GM23338 (cell line): ENCODE data around the gene HSCB.

Source experiments
- CREB1 ChIP-seq: fragments of 250-450 bp; sonication (Bioruptor Pico); IDR thresholded peaks from 2 replicates; pipeline ENCODE4 v1.5.0; 2020; ENCODE audit warnings: low read depth, mild to moderate bottlenecking, moderate library complexity
- CTCF ChIP-seq, 2 experiments: fragments of 200-600 bp in 1 of 2; sonication (generic) in 1 of 2; conservative IDR thresholded peaks; 2 replicates each; pipeline versions ENCODE4 v1.5.1 to v1.6.1; 2016 to 2017; ENCODE audit warnings: antibody characterized with exemption in 2 of 2, low read depth in 2 of 2, mild to moderate bottlenecking in 2 of 2, moderate library complexity in 1 of 2
- ETS1 ChIP-seq: IDR thresholded peaks from 2 replicates; pipeline ENCODE4 v1.6.1; 2016; ENCODE audit warnings: antibody characterized with exemption
- EZH2 ChIP-seq: fragments of 200-600 bp; sonication (generic); IDR thresholded peaks from one replicate; pipeline ENCODE4 v1.8.0; 2017; ENCODE audit warnings: antibody characterized with exemption, mild to moderate bottlenecking, low read depth; ENCODE audit not compliant: unreplicated experiment
- EZH2phosphoT487 ChIP-seq: fragments of 200-600 bp; sonication (generic); IDR thresholded peaks from one replicate; pipeline ENCODE4 v1.8.1; 2018; ENCODE audit warnings: antibody characterized with exemption; ENCODE audit not compliant: unreplicated experiment
- JUNB ChIP-seq: IDR thresholded peaks from one replicate; pipeline ENCODE4 v1.6.1; 2016; ENCODE audit warnings: antibody characterized with exemption; ENCODE audit not compliant: unreplicated experiment
- NANOG ChIP-seq: IDR thresholded peaks from 2 replicates; pipeline ENCODE4 v1.6.1; 2016; ENCODE audit warnings: antibody characterized with exemption, borderline replicate concordance
- POLR2AphosphoS5 ChIP-seq: IDR thresholded peaks from 2 replicates; pipeline ENCODE4 v1.6.1; 2016; ENCODE audit warnings: antibody characterized with exemption, low read depth
- REST ChIP-seq: IDR thresholded peaks from one replicate; pipeline ENCODE4 v1.6.1; 2018; ENCODE audit warnings: antibody characterized with exemption; ENCODE audit not compliant: unreplicated experiment
- STAT1 ChIP-seq: IDR thresholded peaks from one replicate; pipeline ENCODE4 v1.6.1; 2016; ENCODE audit warnings: antibody characterized with exemption; ENCODE audit not compliant: unreplicated experiment
- ZNF114 ChIP-seq: fragments of 250-450 bp; sonication (Bioruptor Pico); IDR thresholded peaks from 2 replicates; pipeline ENCODE4 v1.5.0; 2020; ENCODE audit warnings: mild to moderate bottlenecking, moderate library complexity
- ZNF331 ChIP-seq: fragments of 250-450 bp; sonication (Bioruptor Pico); IDR thresholded peaks from 2 replicates; pipeline ENCODE4 v1.5.0; 2020; ENCODE audit warnings: low read depth, mild to moderate bottlenecking, moderate library complexity

GRCh38 chr22:28743852-28744251 lies 2.0 kb downstream of the HSCB start:
- TF ChIP-seq CTCF (conservative IDR thresholded peaks at IDR 0.05; ENCODE audit: low read depth in 2 of 2) (no peak), EZH2 (no peak), CREB1 (CRISPR knock-in tag) (no peak), REST (no peak), STAT1 (no peak), EZH2phosphoT487 (no peak), POLR2AphosphoS5 (no peak), NANOG (no peak), ETS1 (no peak), JUNB (no peak), ZNF331 (CRISPR knock-in tag) (no peak), ZNF114 (CRISPR knock-in tag) (no peak)
